K562 (cell line): ENCODE data around the gene BLOC1S3. TPM values are rescaled to one million over a fixed set of nuclear protein-coding genes. Genes with fewer than 3 reads are reported as not detected.

Source experiments
- ATAC-seq: fragments of 200-7000 bp; cut with Tn5 transposase; 3 replicates; pipeline ENCODE4 v1.9.1; 2020; ENCODE audit warnings: moderate library complexity
- BruUV-seq: library from RNA; stranded (reverse); fragments of 400-500 nt; replicated peaks from 2 replicates; lab custom pipeline; 2021; lab: Mats Ljungman, UMichigan
- CTCF ChIA-PET: fragments of 300-600 bp; formaldehyde crosslinking; extraction: SDS; loops from one replicate; lab custom pipeline; 2021; ENCODE audit warnings: low intra/inter-chr PET ratio; lab: Yijun Ruan, JAX
- POLR2A ChIA-PET: fragments of 300-600, 350-650 bp; sonication (Branson Sonifier 250); formaldehyde crosslinking; extraction: SDS; loops from one replicate; lab custom pipeline; 2021; ENCODE audit warnings: antibody characterized with exemption, inconsistent platforms; lab: Yijun Ruan, JAX
- DNase-seq, 4 experiments: peaks; one replicate each; pipeline versions ENCODE4 v3.0.0 to v3.0.0-alpha.2; 2011 to 2018; ENCODE audit warnings: low spot score in 3 of 4, mixed read lengths in 3 of 4; ENCODE audit errors: extremely low read depth in 1 of 4
- FAIRE-seq: peaks from 2 replicates; lab custom pipeline; 2011; peaks lifted over from hg19 to GRCh38; lab: Jason Lieb, UNC
- H2AFZ ChIP-seq: 2 replicates; pipeline ENCODE4 v1.6.0; 2011; ENCODE audit warnings: low read depth, low read length, control low read depth, inconsistent platforms
- H3K27ac ChIP-seq: fragments of 200-600 bp; 3 replicates; pipeline ENCODE4 v1.8.0; 2011; ENCODE audit warnings: low read depth, mild to moderate bottlenecking, control low read depth, inconsistent platforms, low read length, moderate library complexity, mixed read lengths; ENCODE audit errors: extremely low read depth
- H3K27me3 ChIP-seq, 2 experiments: fragments of 300-600 bp in 1 of 2; 2 replicates in 1 of 2; 3 replicates in 1 of 2; pipeline versions ENCODE4 v1.6.0 to v1.8.0; 2011; ENCODE audit warnings: inconsistent platforms in 2 of 2, low read length in 2 of 2, mild to moderate bottlenecking in 1 of 2, mixed read lengths in 1 of 2, moderate library complexity in 1 of 2; ENCODE audit not compliant: control insufficient read depth in 2 of 2, insufficient read depth in 2 of 2
- H3K36me3 ChIP-seq: fragments of 300-600 bp; 3 replicates; pipeline ENCODE4 v1.8.0; 2011; ENCODE audit warnings: mild to moderate bottlenecking, low read length, inconsistent platforms; ENCODE audit not compliant: control insufficient read depth, insufficient read depth
- H3K4me1 ChIP-seq, 2 experiments: fragments of 200-600 bp in 1 of 2; replicated peaks in 1 of 2; 2 replicates in 1 of 2; 3 replicates in 1 of 2; pipeline versions ENCODE4 v1.5.1 to v1.8.0; 2011; ENCODE audit warnings: inconsistent platforms in 2 of 2, low read length in 2 of 2, mild to moderate bottlenecking in 1 of 2, mixed read lengths in 1 of 2, moderate library complexity in 1 of 2; ENCODE audit not compliant: control insufficient read depth in 2 of 2, insufficient read depth in 2 of 2
- H3K4me2 ChIP-seq: 2 replicates; pipeline ENCODE4 v1.6.1; 2011; ENCODE audit warnings: low read length, control low read depth, inconsistent platforms, mixed read lengths; ENCODE audit not compliant: insufficient read depth
- H3K4me3 ChIP-seq: fragments of 200-600 bp; sonication (generic), shearing (Covaris generic); 2 replicates; pipeline ENCODE4 v1.5.1; 2016; ENCODE audit warnings: control low read depth, inconsistent platforms
- H3K79me2 ChIP-seq: fragments of 200-600 bp; 3 replicates; pipeline ENCODE4 v1.8.0; 2011; ENCODE audit warnings: low read length, inconsistent platforms; ENCODE audit not compliant: control insufficient read depth, insufficient read depth
- H3K9ac ChIP-seq, 2 experiments: 2 replicates each; pipeline versions ENCODE4 v1.6.0 to v1.6.1; 2011; ENCODE audit warnings: low read depth in 2 of 2, low read length in 2 of 2, control low read depth in 1 of 2, inconsistent platforms in 1 of 2, mild to moderate bottlenecking in 1 of 2, mixed read lengths in 1 of 2; ENCODE audit not compliant: insufficient read depth in 1 of 2
- H3K9me1 ChIP-seq: one replicate; pipeline ENCODE4 v1.6.0; 2011; ENCODE audit warnings: inconsistent platforms, mild to moderate bottlenecking, low read length, moderate library complexity; ENCODE audit not compliant: control insufficient read depth, insufficient read depth
- H3K9me3 ChIP-seq: replicated peaks from 2 replicates; pipeline ENCODE4 v1.5.1; 2011; ENCODE audit warnings: low read depth, low read length, inconsistent platforms; ENCODE audit not compliant: control insufficient read depth, insufficient read depth
- H4K20me1 ChIP-seq: replicated peaks from 2 replicates; pipeline ENCODE4 v1.6.1; 2011; ENCODE audit warnings: low read length, inconsistent platforms, mixed read lengths; ENCODE audit not compliant: control insufficient read depth, insufficient read depth
- ZBTB40 ChIP-seq, 2 experiments: fragments of 450-650 bp in 1 of 2; sonication (generic) in 1 of 2; formaldehyde crosslinking in 1 of 2; IDR thresholded peaks; 2 replicates each; pipeline versions ENCODE4 v1.7.1 to v1.9.0; 2016 to 2022; ENCODE audit warnings: inconsistent platforms in 1 of 2, mild to moderate bottlenecking in 1 of 2, missing genetic modification reagents in 1 of 2
- ZNF121 ChIP-seq: sonication (generic); formaldehyde crosslinking; conservative IDR thresholded peaks from 2 replicates; pipeline ENCODE4 v1.8.0; 2022; ENCODE audit warnings: missing genetic modification reagents
- ZNF384 ChIP-seq: IDR thresholded peaks from 2 replicates; pipeline ENCODE4 v1.6.1; 2012; ENCODE audit warnings: low read depth, low read length, improper control_type of control experiment
- WGBS: fragments of 100-300 bp; shearing (Covaris generic); methylation state at CpG from one replicate; pipeline ENCODE4 v1.1.6; 2016; ENCODE audit warnings: low coverage, mixed read lengths; ENCODE audit not compliant: insufficient coverage; ENCODE audit errors: missing lambda C conversion rate; 5-methylcytosine and 5-hydroxymethylcytosine counted together
- in situ Hi-C: fragments of 300-500 bp; cut with MboI; formaldehyde crosslinking; loops from 4 replicates; pipeline ENCODE4 v1.15.0; 2018; ENCODE audit warnings: inconsistent platforms, mixed read lengths
- intact Hi-C: fragments of 100-400 bp; cut with micrococcal nuclease; formaldehyde crosslinking; loops from 2 replicates; pipeline ENCODE4 v1.14.2; 2022
- polyA plus RNA-seq, 8 experiments: library from polyadenylated mRNA; depleted of rRNA in 4 of 8; stranded (reverse) in 5 of 8; unstranded in 3 of 8; fragments of >200 nt; fragmentation: Nextera tagmentation in 2 of 8; fragmentation: Illumina TruSeq in 1 of 8; extraction: Ambion mirVana in 2 of 8; extraction: Trizol in 1 of 8; gene quantifications; 2 replicates each; pipeline versions ENCODE4 v1.2.1 to v1.2.3, GENCODE V29; 2011 to 2014; ENCODE audit warnings: inconsistent platforms in 1 of 8, missing spikeins in 1 of 8
- total RNA-seq, 7 experiments: library from RNA; depleted of rRNA in 6 of 7; stranded (reverse); fragments of >200 nt in 6 of 7; fragmentation: Illumina TruSeq in 2 of 7; extraction: Trizol in 2 of 7; gene quantifications; 2 replicates each; pipeline versions ENCODE4 v1.2.1 to v1.2.3, GENCODE V29; 2011 to 2021; ENCODE audit warnings: low replicate concordance in 1 of 7
- TF ChIP-seq, protein P1 (sequence below): fragments of 250-450 bp; sonication (Bioruptor Pico); IDR thresholded peaks from 2 replicates; pipeline ENCODE4 v1.4.0; 2020; ENCODE audit warnings: mild to moderate bottlenecking, moderate library complexity, borderline replicate concordance

Gene BLOC1S3
- total and polyA plus RNA-seq, 9 of the 15 experiments (the other 6 are each of a cell fraction or from before 2014, with no cell fraction given), result 3.9 to 20.2 (median 10.4) TPM

DNA sequence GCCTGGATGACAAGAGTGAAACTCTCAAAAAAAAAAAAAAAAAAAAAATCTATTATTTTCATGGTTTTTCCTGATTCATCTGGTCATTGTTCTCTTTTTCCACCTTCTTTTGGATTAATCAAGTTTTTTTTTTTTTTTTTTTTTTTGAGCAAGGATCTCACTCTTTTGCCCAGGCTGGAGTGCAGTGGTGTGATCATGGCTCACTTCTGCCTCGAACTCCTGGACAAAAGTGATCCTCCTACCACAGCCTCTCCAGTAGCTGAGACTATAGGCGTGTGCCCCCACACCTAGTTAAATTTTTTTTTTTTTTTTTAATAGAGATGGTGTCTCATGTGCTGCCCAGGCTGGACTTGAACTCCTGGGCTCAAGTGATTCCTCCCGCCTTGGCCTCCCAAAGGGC lies 27.7 kb downstream of the BLOC1S3 start:
- Histone ChIP-seq H3K4me1 (no peaks in the 10 kb centered on the region; a peak in 1 of 5 replicates), H3K27ac (no peak overlapping the region), H3K79me2 (no peaks in the 10 kb centered on the region), H3K4me3 (no peak overlapping the region), H4K20me1 (no peaks in the 10 kb centered on the region), H3K27me3 (no peaks in the 10 kb centered on the region), H3K4me2 (no peak overlapping the region), H3K9me1 (no peaks in the 10 kb centered on the region), H3K9ac (no peak overlapping the region), H2AFZ (no peak overlapping the region), H3K36me3 (no peaks in the 10 kb centered on the region), H3K9me3 (no peaks in the 10 kb centered on the region)
- POLR2A ChIA-PET, result interaction anchor here (0.6 kb wide), 1 partner anchor 102 kb away, joined by 3 read pairs; no protein-coding TSS in a partner anchor
- FAIRE-seq (no peak), ATAC-seq (no peak), DNase-seq (no peak)
- in situ Hi-C loops, result no loop called here
- CTCF ChIA-PET, result no interaction called here
- 57% methylated on average over 3 of the region's 3 CpGs for WGBS
- intact Hi-C loops, result no loop called here
- TF ChIP-seq, protein P1, sequence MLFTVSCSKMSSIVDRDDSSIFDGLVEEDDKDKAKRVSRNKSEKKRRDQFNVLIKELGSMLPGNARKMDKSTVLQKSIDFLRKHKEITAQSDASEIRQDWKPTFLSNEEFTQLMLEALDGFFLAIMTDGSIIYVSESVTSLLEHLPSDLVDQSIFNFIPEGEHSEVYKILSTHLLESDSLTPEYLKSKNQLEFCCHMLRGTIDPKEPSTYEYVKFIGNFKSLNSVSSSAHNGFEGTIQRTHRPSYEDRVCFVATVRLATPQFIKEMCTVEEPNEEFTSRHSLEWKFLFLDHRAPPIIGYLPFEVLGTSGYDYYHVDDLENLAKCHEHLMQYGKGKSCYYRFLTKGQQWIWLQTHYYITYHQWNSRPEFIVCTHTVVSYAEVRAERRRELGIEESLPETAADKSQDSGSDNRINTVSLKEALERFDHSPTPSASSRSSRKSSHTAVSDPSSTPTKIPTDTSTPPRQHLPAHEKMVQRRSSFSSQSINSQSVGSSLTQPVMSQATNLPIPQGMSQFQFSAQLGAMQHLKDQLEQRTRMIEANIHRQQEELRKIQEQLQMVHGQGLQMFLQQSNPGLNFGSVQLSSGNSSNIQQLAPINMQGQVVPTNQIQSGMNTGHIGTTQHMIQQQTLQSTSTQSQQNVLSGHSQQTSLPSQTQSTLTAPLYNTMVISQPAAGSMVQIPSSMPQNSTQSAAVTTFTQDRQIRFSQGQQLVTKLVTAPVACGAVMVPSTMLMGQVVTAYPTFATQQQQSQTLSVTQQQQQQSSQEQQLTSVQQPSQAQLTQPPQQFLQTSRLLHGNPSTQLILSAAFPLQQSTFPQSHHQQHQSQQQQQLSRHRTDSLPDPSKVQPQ (CRISPR knock-in tag), result no peak
- TF ChIP-seq ZNF121 (CRISPR knock-in tag), result peak; percentile 74
- no peak for TF ChIP-seq ZBTB40 (IDR thresholded peaks at IDR 0.05)
- peak; percentile 70 for TF ChIP-seq ZBTB40 (CRISPR knock-in tag; IDR thresholded peaks at IDR 0.05)
- TF ChIP-seq ZNF384, result peak; percentile 62
- no TSS peak for BruUV-seq
